Mucosa of gallbladder (tissue), 1 donor: Measurements from ENCODE around the gene SBNO1. TPM values are rescaled to one million over a fixed set of nuclear protein-coding genes. Genes with fewer than 3 reads are reported as not detected.
"Not testable (repeated sequence)": the region's sequence is repeated elsewhere in the genome, so short reads cannot be mapped to it uniquely, and the experiment has no call there.

Source experiments
- DNase-seq: peaks from one replicate; pipeline ENCODE4 v3.0.0-alpha.2; 2020; ENCODE audit warnings: low spot score
- total RNA-seq: library from RNA; stranded (reverse); gene quantifications from one replicate; pipeline ENCODE4 v1.2.1, GENCODE V29; 2021
- donor health status: DM: no; HTN: no; CAD: no.

The SBNO1 gene
- total RNA-seq, 1 donor from 2014 or later: 29.7 TPM

GRCh38 chr12:123270214-123271000 is 94.2 kb downstream of the SBNO1 start:
- no peak for DNase-seq

GRCh38 chr12:123269896-123270213 is 94.8 kb downstream of the SBNO1 start:
- DNase-seq: no peak

- DNase-seq: peak; percentile 55
Observed at GRCh38 chr12:123269395-123269892, 95.2 kb downstream of the SBNO1 start.

GRCh38 chr12:123268850-123269249 is 95.8 kb downstream of the SBNO1 start:
- no peak for DNase-seq

GRCh38 chr12:123267991-123268843 is 96.4 kb downstream of the SBNO1 start:
- DNase-seq: no peak

- DNase-seq: no peak
Observed at GRCh38 chr12:123267335-123267920, 97.2 kb downstream of the SBNO1 start.

GRCh38 chr12:123266679-123267277 is 97.9 kb downstream of the SBNO1 start:
- DNase-seq: no peak

- no peak for DNase-seq
Observed at GRCh38 chr12:123265851-123266678, 98.6 kb downstream of the SBNO1 start.

- no peak for DNase-seq
Observed at GRCh38 chr12:123264642-123265041, 100.0 kb downstream of the SBNO1 start.

GRCh38 chr12:123263196-123263817 is 101.3 kb downstream of the SBNO1 start:
- no peak for DNase-seq

GRCh38 chr12:123261196-123261595 is 103.5 kb downstream of the SBNO1 start:
- no peak for DNase-seq

GRCh38 chr12:123260081-123260480 is 104.6 kb downstream of the SBNO1 start:
- DNase-seq: no peak

GRCh38 chr12:123258593-123258992 is 106.1 kb downstream of the SBNO1 start:
- DNase-seq: no peak

GRCh38 chr12:123254853-123255446 is 109.7 kb downstream of the SBNO1 start:
- DNase-seq: no peak

- peak; percentile 33 for DNase-seq
Observed at GRCh38 chr12:123253641-123254459, 110.8 kb downstream of the SBNO1 start.

- DNase-seq: not testable (repeated sequence)
Observed at GRCh38 chr12:123252365-123252764, 112.3 kb downstream of the SBNO1 start.

- DNase-seq: no peak
Observed at GRCh38 chr12:123251403-123252076, 113.1 kb downstream of the SBNO1 start.

- peak; percentile 82 for DNase-seq
Observed at GRCh38 chr12:123250471-123251383, 113.9 kb downstream of the SBNO1 start.
